ENCODE results near the gene POLR2B.
"Not testable (repeated sequence)": the region's sequence is repeated elsewhere in the genome, so short reads cannot be mapped to it uniquely, and the experiment has no call there.

The POLR2B gene

GRCh38 chr4:57041020-57041419 lies 62.3 kb downstream of the POLR2B start:
- no peak for TF ChIP-seq CTCF (IDR thresholded peaks at IDR 0.05)
- Histone ChIP-seq H3K27ac (peak overlapping the region; percentile 73 to 83), H3K4me3 (no peak overlapping the region)
- no peak for DNase-seq (ENCODE audit: low spot score)

GRCh38 chr4:57042711-57043169 lies 64.0 kb downstream of the POLR2B start:
- Histone ChIP-seq H3K4me3 (peak overlapping the region; percentile 49), H3K27ac (peak overlapping the region; percentile 83 to 95)
- TF ChIP-seq CTCF (IDR thresholded peaks at IDR 0.05): no peak
- no peak for DNase-seq (ENCODE audit: low spot score)

- H3K27ac ChIP-seq: peak overlapping the region; percentile 83 to 95
- DNase-seq (ENCODE audit: low spot score): no peak
- H3K4me3 ChIP-seq: peak overlapping the region; percentile 49
- TF ChIP-seq CTCF (IDR thresholded peaks at IDR 0.05): no peak
Measured at GRCh38 chr4:57043347-57044251, 64.9 kb downstream of the POLR2B start.

- Histone ChIP-seq H3K4me3 (peak overlapping the region; percentile 49), H3K27ac (peak overlapping the region; percentile 83 to 95)
- no peak for DNase-seq (ENCODE audit: low spot score)
- no peak for TF ChIP-seq CTCF (IDR thresholded peaks at IDR 0.05)
Measured at GRCh38 chr4:57044279-57044678, 65.6 kb downstream of the POLR2B start.

- H3K27ac ChIP-seq: peak overlapping the region; percentile 83 to 95
Measured at GRCh38 chr4:57044996-57045395, 66.3 kb downstream of the POLR2B start.

GRCh38 chr4:57047046-57047445 lies 68.3 kb downstream of the POLR2B start:
- not testable (repeated sequence) for DNase-seq (ENCODE audit: low spot score); H3K4me3 ChIP-seq
- H3K27ac ChIP-seq: peak overlapping the region; percentile 44 to 95

More at GRCh38 chr4:57044996-57045395, 66.3 kb downstream of the POLR2B start:
- H3K4me3 ChIP-seq: no peak overlapping the region
- DNase-seq (ENCODE audit: low spot score): no peak
- TF ChIP-seq CTCF (IDR thresholded peaks at IDR 0.05): no peak

GRCh38 chr4:57048590-57049304 lies 70.1 kb downstream of the POLR2B start:
- Histone ChIP-seq H3K27ac (peak overlapping the region; percentile 62 to 69), H3K4me3 (no peak overlapping the region)
- no peak for DNase-seq (ENCODE audit: low spot score)
- TF ChIP-seq CTCF (IDR thresholded peaks at IDR 0.05): no peak

All from coronary artery (tissue), 2 donors.